PC-9 (cell line): ENCODE results near the gene NCAN. TPM values are rescaled to one million over a fixed set of nuclear protein-coding genes. Genes with fewer than 3 reads are reported as not detected.

Source experiments
- BruUV-seq: library from RNA; stranded (reverse); fragments of 400-500 nt; replicated peaks from 2 replicates; lab custom pipeline; 2021; lab: Mats Ljungman, UMichigan
- CTCF ChIA-PET: fragments of 300-600 bp; sonication (Branson Sonifier 250); formaldehyde crosslinking; loops from one replicate; lab custom pipeline; 2022; ENCODE audit warnings: antibody characterized with exemption; lab: Charles Lee
- POLR2A ChIA-PET: fragments of 300-600 bp; sonication (Branson Sonifier 250); formaldehyde crosslinking; loops from one replicate; lab custom pipeline; 2022; ENCODE audit warnings: antibody characterized with exemption; ENCODE audit not compliant: unreplicated experiment; lab: Charles Lee
- DNase-seq, 2 experiments: peaks; one replicate each; pipeline versions ENCODE4 v3.0.0 to v3.0.0-alpha.2; 2015 to 2022; ENCODE audit warnings: mixed read lengths in 1 of 2
- H2AFZ ChIP-seq: fragments of 200-600 bp; sonication (generic); 2 replicates; pipeline ENCODE4 v1.8.1; 2017; ENCODE audit warnings: antibody characterized with exemption
- H3F3A ChIP-seq: fragments of 200-600 bp; sonication (generic); 2 replicates; pipeline ENCODE4 v1.8.1; 2017; ENCODE audit warnings: antibody characterized with exemption, mild to moderate bottlenecking, low read depth; ENCODE audit not compliant: insufficient read depth
- H3K27ac ChIP-seq: fragments of 200-600 bp; sonication (generic); 2 replicates; pipeline ENCODE4 v1.6.1; 2016; ENCODE audit warnings: mixed run types
- H3K27me3 ChIP-seq: fragments of 200-600 bp; sonication (generic); 2 replicates; pipeline ENCODE4 v1.6.1; 2016; ENCODE audit warnings: low read depth, mixed run types; ENCODE audit not compliant: insufficient read depth
- H3K36me3 ChIP-seq: fragments of 200-600 bp; sonication (generic); 2 replicates; pipeline ENCODE4 v1.6.1; 2016; ENCODE audit warnings: low read depth, mixed run types
- H3K4me1 ChIP-seq: fragments of 200-600 bp; sonication (generic); replicated peaks from 2 replicates; pipeline ENCODE4 v1.6.1; 2016; ENCODE audit warnings: mixed run types; ENCODE audit not compliant: insufficient read depth
- H3K4me2 ChIP-seq: fragments of 200-600 bp; sonication (generic); 2 replicates; pipeline ENCODE4 v1.6.1; 2017; ENCODE audit warnings: mixed run types
- H3K4me3 ChIP-seq: fragments of 200-600 bp; sonication (generic); 2 replicates; pipeline ENCODE4 v1.6.1; 2016; ENCODE audit warnings: mixed run types
- H3K79me2 ChIP-seq: fragments of 200-600 bp; sonication (generic); 2 replicates; pipeline ENCODE4 v1.6.1; 2017; ENCODE audit warnings: low read depth, mixed run types
- H3K9me2 ChIP-seq: fragments of 200-600 bp; sonication (generic); 2 replicates; pipeline ENCODE4 v1.8.1; 2017; ENCODE audit warnings: mild to moderate bottlenecking; ENCODE audit not compliant: insufficient read depth
- H3K9me3 ChIP-seq: fragments of 200-600 bp; sonication (generic); 2 replicates; pipeline ENCODE4 v1.8.1; 2016; ENCODE audit warnings: low read depth; ENCODE audit not compliant: insufficient read depth
- H4K20me1 ChIP-seq: fragments of 200-600 bp; sonication (generic); 2 replicates; pipeline ENCODE4 v1.8.1; 2017; ENCODE audit not compliant: insufficient read depth
- CTCF ChIP-seq: fragments of 200-600 bp; sonication (generic); conservative IDR thresholded peaks from 2 replicates; pipeline ENCODE4 v1.6.1; 2017; ENCODE audit warnings: mixed run types, antibody characterized with exemption, mild to moderate bottlenecking, moderate library complexity
- EZH2 ChIP-seq: fragments of 200-600 bp; sonication (generic); IDR thresholded peaks from 2 replicates; pipeline ENCODE4 v1.8.0; 2017; ENCODE audit warnings: antibody characterized with exemption, low read depth
- intact Hi-C: fragments of 100-400 bp; cut with micrococcal nuclease; formaldehyde crosslinking; loops from one replicate; pipeline ENCODE4 v1.10.0; 2022; ENCODE audit not compliant: unreplicated experiment
- total RNA-seq: library from RNA; stranded (reverse); gene quantifications from 2 replicates; pipeline ENCODE4 v1.2.3, GENCODE V29; 2021

The NCAN gene
- total RNA-seq, 1 experiment from 2014 or later, result not detected

- H3K4me2 ChIP-seq, result peak overlapping the region; percentile 83
- H3K9me3 ChIP-seq, result no peaks in the 10 kb centered on the region
- peak overlapping the region; percentile 89 for H2AFZ ChIP-seq
- DNase-seq, result no peak
- 0 out of 2 replicates have a peak, but pooled peaks cover 2% of the 10 kb centered on the region for H3K36me3 ChIP-seq
- H3K4me3 ChIP-seq, result peak overlapping the region; percentile 91
- BruUV-seq, result no TSS peak
- peak overlapping the region; percentile 68; the same call in 1 of the 2 replicates for H3K27ac ChIP-seq
- peaks cover 25% of the 10 kb centered on the region for H3F3A ChIP-seq
- peaks cover 14% of the 10 kb centered on the region for H3K4me1 ChIP-seq
- ChIA-PET CTCF (interaction anchor here (1.6 kb wide), 1 partner anchor 9 kb away, joined by 3 read pairs; no protein-coding TSS in a partner anchor), POLR2A (no interaction called here)
- intact Hi-C loops, result no loop called here
- no peaks in the 10 kb centered on the region for H4K20me1 ChIP-seq
- peaks cover 15% of the 10 kb centered on the region; the same call in 1 of the 2 replicates for H3K27me3 ChIP-seq
- TF ChIP-seq EZH2 (no peak), CTCF (no peak)
- no peaks in the 10 kb centered on the region for H3K9me2 ChIP-seq
- H3K79me2 ChIP-seq, result peaks cover 21% of the 10 kb centered on the region
Observed at GRCh38 chr19:19201697-19202630, 9.8 kb upstream of the NCAN start.

GRCh38 chr19:19202707-19203011 is 9.1 kb upstream of the NCAN start:
- ChIA-PET CTCF (interaction anchor here (1.0 to 1.6 kb wide), 2 partner anchors 9 to 23 kb away, joined by 3 read pairs; no protein-coding TSS in a partner anchor), POLR2A (interaction anchor here (0.6 to 1.4 kb wide), 2 partner anchors 10 to 11 kb away, joined by 3 to 66 read pairs; partner anchors contain the start of gene BORCS8)
- Histone ChIP-seq H3K4me2 (peak overlapping the region; percentile 83), H3K9me2 (no peaks in the 10 kb centered on the region), H3K36me3 (no peaks in the 10 kb centered on the region), H3K27ac (peak overlapping the region; percentile 68), H3K27me3 (peaks cover 16% of the 10 kb centered on the region; the same call in 1 of the 2 replicates), H2AFZ (peak overlapping the region; percentile 89), H3F3A (peaks cover 25% of the 10 kb centered on the region), H4K20me1 (no peaks in the 10 kb centered on the region), H3K9me3 (no peaks in the 10 kb centered on the region), H3K79me2 (peaks cover 21% of the 10 kb centered on the region), H3K4me3 (peak overlapping the region; percentile 91), H3K4me1 (peaks cover 14% of the 10 kb centered on the region)
- intact Hi-C loops, result no loop called here
- TF ChIP-seq CTCF, result no peak
- TF ChIP-seq EZH2, result no peak
- DNase-seq, result no peak
- no TSS peak for BruUV-seq

GRCh38 chr19:19203012-19203856 is 8.5 kb upstream of the NCAN start, which contains the start of gene NR2C2AP:
Gene NR2C2AP (minus strand): TSS chr19:19203414. CDS start chr19:19203060, 354 bp downstream.
- Histone ChIP-seq H3K79me2 (peaks cover 21% of the 10 kb centered on the region), H3K4me2 (peak within 1 kb of the TSS; percentile 83), H3K27me3 (peaks cover 16% of the 10 kb centered on the region; the same call in 1 of the 2 replicates), H3K27ac (peak within 1 kb of the TSS; percentile 68), H3K9me3 (no peaks in the 10 kb centered on the region), H3K9me2 (no peaks in the 10 kb centered on the region), H3K4me3 (peak within 1 kb of the TSS; percentile 91), H3F3A (peaks cover 21% of the 10 kb centered on the region; the same call in 1 of the 2 replicates), H2AFZ (peak within 1 kb of the TSS; percentile 89), H3K36me3 (no peaks in the 10 kb centered on the region), H4K20me1 (no peaks in the 10 kb centered on the region), H3K4me1 (peaks cover 14% of the 10 kb centered on the region)
- intact Hi-C loops, result no loop called here
- TSS peak; percentile 73 for BruUV-seq
- CTCF ChIA-PET, result interaction anchor here (1.0 to 1.6 kb wide), 2 partner anchors 10 to 22 kb away, joined by 3 read pairs; no protein-coding TSS in a partner anchor
- DNase-seq, result peak; percentile 80 to 90
- POLR2A ChIA-PET, result interaction anchor here (0.5 to 1.4 kb wide), 5 partner anchors 10 to 1573 kb away, joined by 3 to 66 read pairs (median 5); partner anchors contain the start of genes BORCS8 and ZNF66
- TF ChIP-seq CTCF (no peak), EZH2 (no peak)
